GM19328 (cell line): ENCODE data around the gene CCBE1.

ENCODE experiments used
- ATAC-seq: cut with Tn5 transposase; IDR thresholded peaks from one replicate; pipeline ENCODE4 v1.9.1; 2021; ENCODE audit warnings: mild to moderate bottlenecking, moderate library complexity; ENCODE audit not compliant: unreplicated experiment

Gene CCBE1

DNA sequence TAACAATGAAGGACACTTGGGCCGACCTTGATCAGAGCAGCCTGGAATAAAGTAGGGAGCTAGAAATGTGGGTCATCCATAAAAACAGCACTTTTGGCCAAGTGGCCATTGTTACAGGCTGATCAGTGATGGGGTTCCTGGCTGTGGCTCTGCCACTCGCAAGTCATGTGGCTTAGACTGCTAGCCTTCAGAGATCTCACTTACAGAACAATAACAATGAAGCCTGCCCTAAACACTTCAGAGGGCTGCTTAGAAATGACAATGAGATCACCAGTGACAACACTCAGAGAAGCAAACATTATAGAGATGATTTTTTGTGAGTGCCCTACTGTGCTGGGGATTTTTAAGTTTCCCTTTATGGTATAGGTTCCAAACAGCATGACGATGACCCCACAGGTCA is 230.2 kb downstream of the CCBE1 start:
- no peak for ATAC-seq

- ATAC-seq = no peak
These were observed 232.7 kb downstream of the CCBE1 start for GRCh38 chr18:59464486-59464885.

DNA sequence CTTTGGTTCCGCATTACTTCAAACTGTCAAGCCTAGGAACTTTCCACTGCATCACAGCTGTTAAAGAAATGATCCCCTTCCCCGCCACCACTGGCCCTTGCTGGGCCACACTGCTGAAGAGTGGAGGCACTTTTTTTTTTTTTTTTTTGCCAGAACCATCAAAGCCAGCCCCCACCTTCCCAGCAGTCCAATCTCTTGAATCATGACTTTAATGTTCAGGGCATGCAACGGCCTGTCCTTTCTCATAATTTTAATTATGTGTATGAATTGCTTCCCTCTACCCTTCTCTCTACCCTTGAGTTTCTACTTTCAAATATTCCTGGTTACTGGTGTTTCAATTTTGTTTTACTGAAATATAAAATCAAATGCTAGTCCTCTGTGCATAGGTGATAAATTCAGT is 236.1 kb downstream of the CCBE1 start:
- ATAC-seq = no peak

DNA sequence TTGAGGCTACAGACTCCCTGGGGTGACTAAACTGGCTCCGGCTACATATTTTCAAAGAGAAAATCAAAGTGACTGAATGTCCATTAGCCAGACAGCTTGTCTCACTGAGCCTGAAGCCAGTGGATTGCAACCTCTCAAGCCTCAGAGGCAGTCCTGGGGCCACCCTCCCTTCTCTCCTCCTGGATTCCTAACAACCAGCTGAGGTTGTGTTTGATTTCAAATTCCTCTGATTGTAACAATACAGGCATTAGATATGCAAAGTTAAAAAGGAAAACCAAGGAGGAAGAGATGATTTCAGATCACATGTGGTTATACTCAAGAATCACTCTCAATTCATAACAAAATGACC is 237.2 kb downstream of the CCBE1 start:
- no peak for ATAC-seq

DNA sequence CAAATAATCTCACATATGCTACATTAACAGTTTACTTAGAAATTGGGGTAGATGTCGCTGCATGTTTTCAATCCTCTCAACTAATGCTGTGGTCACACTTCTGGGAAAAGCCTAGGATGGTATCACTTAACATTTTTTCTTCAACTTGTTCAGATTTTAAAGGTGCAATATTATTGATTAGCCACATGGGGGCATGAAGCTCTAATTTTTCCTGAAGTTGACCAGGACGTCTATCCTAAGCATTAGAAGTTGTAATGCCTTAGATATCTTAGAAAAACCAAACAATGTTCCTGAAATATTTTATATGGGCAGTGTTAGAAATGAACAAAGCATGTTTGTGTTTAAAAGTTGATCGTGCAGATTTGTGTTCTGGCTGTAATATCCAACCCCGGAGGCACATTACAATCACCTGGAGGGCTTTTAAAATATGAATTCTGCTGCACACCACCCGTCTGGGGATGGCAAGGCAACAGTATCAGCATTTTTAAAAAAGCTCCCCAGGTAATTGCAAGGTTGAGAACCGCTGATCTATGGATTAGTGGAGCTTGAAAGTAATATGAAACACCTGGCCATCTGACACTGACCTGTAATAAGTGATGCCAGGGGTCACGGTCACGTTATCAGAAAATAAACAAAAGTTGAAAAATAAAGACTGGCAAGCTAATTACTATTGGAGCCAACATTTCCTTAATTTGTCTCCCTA is 237.7 kb downstream of the CCBE1 start:
- ATAC-seq = no peak

DNA sequence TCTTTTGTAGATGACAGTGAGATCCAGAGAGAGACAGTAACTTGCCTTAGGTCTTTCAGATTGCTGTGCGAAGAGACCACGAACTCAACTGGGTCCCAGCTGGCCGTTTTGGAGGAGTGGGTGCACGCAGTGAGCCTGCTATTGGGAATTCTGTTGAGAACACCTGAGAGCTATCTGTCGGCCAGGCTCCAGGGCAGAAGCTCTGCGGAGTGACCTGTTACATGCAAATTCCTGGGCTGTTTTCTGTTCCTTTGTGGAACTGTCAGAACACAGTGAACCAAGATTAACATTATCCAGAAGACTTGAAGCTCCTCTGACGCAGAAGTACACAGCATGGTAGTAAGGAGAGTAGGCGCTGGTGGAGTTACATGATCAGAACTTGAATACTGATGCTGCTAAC is 238.6 kb downstream of the CCBE1 start:
- no peak for ATAC-seq

GRCh38 chr18:59456657-59457056 is 240.6 kb downstream of the CCBE1 start:
- ATAC-seq = no peak

- ATAC-seq = no peak
These were observed 241.4 kb downstream of the CCBE1 start for GRCh38 chr18:59455728-59456276.

- no peak for ATAC-seq
These were observed 242.1 kb downstream of the CCBE1 start for GRCh38 chr18:59454909-59455727.

DNA sequence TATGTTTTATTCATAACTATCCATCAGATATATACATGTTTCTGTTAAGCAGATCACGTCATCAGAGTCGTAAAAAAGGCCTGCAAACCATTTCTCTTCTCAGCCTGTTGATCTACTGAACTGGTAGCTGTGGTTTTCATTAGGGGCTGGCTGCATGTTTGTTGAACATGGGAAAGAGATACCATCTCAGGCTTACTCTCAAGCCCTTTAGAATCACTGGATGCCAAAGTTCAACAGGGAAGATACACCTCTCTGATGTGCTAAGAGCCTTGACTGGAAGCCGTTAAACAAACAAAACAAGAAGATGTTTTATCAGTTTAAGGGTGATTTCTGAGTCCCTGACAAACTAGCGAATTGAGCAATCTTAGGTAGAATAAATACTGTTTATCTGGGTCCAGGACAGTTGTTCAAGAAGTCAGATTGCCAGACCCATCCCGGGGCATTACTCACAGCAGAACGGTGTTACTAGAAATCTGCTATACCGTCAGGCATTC is 243.7 kb downstream of the CCBE1 start:
- no peak for ATAC-seq

DNA sequence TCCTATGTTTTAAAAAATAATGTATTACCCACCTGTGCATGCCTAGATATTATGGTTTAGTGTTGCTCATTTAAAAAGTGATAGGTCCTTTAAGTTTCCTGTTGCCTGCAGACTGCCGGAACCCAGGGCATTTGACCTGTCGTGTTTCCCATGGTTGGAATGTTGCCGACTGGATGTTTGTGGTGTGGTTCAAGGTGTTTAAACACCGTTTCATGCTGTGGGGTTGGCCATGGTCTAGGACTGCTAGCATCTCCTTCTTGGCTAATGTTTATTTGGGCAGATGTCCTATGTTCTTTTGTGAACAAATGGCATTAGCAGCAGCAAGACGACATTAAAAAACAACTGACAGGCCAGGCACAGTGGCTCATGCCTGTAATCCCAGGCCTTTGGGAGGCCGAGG is 245.3 kb downstream of the CCBE1 start:
- no peak for ATAC-seq

DNA sequence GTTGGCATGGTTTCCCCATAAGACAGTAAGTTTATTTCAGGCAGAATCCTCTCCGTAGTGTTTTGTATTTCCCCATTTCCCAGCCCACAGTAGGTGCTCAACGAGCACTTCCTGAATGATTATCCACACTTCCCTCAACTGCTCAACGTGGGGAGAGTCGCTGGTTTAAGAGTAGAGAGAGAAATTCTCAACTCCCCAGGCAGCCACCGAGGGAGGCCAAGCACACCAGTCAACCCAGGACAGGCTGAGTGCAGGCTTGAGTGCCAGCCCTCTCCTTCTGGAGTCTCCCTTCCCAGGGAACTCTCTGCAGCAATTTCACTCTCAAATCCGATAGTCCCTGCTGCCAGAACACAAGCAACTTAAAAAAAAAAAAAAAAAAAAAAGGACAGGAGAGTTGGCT is 246.2 kb downstream of the CCBE1 start:
- ATAC-seq = no peak

DNA sequence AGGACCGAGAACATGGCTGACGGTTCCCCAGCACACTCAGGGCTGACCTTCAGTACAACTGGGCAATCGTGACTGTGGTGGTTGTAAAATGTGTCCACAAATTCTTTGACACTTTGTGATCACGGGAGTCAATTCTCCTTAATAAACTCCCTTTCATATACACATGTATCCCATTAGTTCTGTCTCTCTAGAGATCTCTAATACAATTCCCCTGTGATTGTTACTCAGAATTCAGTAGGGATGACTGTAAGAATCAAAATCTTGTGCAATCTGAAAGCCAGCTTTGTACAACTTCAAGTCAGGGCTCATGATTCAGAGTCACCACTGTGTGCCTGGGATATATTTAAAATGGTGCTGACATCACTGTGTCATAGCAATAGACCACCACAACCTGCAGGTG is 248.7 kb downstream of the CCBE1 start:
- ATAC-seq = no peak

- ATAC-seq = no peak
These were observed 251.2 kb downstream of the CCBE1 start for GRCh38 chr18:59446012-59446411.

GRCh38 chr18:59437851-59438569 is 259.2 kb downstream of the CCBE1 start:
- ATAC-seq = no peak

DNA sequence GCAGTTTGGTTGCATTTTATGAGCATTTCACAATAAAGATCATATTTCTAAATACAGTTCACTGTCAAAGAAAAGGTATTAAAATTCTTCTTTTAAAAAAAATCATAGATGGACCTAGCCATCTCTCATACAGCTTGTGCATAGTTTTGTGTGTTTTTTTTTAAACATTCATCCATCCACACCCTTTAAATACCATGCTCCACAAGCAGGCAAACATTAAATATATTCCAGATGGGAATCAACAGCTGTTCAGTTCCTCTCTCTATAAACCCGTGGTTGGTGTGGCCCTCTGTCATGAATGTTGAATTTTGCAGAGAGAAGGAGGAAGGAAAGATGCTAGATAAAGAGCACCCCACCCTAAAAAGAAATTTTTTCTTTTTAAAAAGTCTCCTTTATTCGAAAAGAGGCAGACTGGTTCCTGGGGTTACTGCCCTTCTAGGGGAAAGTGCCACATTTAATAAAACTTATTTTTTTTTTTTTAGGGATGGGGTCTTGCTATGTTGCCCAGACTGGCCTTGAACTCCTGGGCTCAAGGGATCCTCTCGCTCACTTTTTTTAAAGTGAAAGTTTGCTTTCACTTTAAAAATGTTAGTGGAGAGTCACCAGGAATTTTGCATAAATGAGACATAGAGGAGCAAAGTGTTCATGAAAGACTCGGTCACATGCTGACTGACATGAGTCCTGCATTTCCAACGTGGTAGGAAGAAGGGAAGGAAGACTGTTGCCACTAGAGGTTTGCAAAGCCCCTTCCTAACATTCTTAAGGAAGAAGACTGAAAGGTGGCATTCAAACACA is 264.2 kb downstream of the CCBE1 start:
- ATAC-seq = no peak

DNA sequence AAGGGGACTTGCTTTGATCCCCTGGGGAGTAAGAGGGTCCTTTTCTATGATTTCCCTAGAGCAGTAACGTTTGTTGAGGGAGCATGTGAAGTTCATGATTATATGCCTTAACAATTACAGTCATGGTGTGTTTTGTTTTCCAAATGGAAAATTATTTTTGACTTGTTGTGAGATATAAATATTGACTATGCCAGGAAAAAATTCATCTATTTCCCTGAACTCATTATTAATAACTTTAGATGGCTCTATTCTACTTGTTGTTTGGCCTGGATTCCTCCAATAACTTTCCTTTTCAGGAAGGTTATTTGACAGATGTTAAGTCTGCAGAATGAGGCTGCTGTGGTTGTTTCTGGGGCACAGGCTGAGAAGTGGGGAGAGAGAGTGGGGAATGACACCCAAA is 266.1 kb downstream of the CCBE1 start:
- ATAC-seq = no peak

- ATAC-seq = no peak
These were observed 267.6 kb downstream of the CCBE1 start for GRCh38 chr18:59429608-59430007.

DNA sequence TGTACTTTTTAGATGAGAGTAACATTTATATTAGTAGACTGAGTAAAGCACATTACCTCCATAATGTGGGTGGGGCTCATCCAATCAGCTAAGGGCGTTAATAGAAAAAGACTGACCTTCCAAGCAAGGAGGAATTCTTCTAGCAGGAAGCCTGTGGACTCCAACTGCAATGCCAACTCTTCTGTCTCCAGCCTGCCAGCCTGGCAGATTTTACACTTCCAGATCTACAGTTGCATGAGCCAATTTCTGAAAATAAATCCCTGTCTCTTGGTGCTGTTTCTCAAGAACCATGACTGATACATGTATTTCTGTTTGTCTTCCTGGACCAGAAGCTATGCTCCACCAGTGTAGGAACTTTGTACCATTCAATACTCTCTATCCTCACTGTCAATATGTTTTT is 269.2 kb downstream of the CCBE1 start:
- ATAC-seq = no peak

DNA sequence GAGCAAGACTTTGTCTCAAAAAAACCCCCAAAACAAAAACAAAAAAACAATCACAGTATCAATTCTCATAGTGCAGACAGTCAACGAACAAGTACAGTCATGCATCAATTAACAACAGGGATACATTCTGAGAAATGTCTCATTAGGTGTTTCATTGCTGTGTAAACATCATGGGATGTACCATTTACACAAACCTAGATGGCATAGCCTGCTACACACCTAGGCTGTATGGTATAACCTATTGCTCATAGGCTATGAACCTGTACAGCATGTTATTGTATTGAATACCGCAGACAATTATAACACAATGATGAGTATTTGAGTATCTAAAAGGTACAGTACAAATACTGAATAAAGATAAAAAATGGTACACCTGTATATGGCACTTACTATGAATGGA is 270.4 kb downstream of the CCBE1 start:
- ATAC-seq = no peak

GRCh38 chr18:59423259-59423658 is 274.0 kb downstream of the CCBE1 start:
- no peak for ATAC-seq
